ENCODE measurements around the gene HABP2. TPM values are rescaled to one million over a fixed set of nuclear protein-coding genes. Genes with fewer than 3 reads are reported as not detected.

Gene HABP2
- total RNA-seq = 289 TPM

DNA sequence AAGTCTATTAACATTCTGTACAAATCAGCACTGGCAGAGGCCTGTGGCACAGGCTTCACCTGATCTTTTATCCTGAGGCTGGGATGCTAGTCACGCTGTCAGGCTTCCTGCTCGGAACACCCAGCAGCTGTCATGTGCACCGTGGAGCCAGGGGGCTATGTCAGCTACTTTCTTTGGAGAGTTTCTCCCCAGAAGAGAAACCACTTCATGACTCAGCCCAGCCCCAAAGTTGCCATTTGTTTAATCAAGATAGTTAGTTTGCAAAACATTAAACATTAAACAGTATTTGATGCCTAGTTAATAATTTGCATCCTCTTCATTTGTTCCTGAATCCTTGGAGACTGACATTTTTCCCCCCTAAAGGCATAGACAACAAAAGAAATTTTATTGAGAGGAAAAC, at the start of gene HABP2:
HABP2 (plus strand) TSS at position 353 of the 400 bp plus-strand sequence. CDS start 69 bp downstream, outside the sequence.
- peak; percentile 80 for DNase-seq (ENCODE audit: low spot score)
- peak; percentile 60 for ATAC-seq

DNA sequence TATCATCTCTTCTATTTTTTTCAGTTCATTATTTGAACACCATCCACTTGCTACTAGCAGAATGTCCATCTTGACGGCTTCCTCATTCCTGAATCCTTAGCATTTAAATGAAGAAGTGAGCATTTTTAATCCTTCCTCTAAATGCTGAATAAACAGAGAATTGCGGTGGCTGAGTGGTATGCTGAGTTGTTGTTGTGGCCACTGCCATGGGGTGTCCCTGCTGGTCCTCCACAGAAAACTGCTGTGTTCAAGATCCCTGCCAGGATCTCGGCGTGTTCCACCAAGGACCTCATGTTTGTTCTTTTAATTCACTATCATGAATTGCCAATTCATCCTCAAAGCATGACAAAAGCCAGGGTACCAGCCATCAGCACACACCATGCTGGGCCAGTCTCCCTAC, 48.9 kb upstream of the HABP2 start:
- ATAC-seq (peak; percentile 26), DNase-seq (ENCODE audit: low spot score) (no peak)

GRCh38 chr10:113504423-113504822, 48.4 kb upstream of the HABP2 start:
- no peak for DNase-seq (ENCODE audit: low spot score)
- peak; percentile 90 for ATAC-seq

DNA sequence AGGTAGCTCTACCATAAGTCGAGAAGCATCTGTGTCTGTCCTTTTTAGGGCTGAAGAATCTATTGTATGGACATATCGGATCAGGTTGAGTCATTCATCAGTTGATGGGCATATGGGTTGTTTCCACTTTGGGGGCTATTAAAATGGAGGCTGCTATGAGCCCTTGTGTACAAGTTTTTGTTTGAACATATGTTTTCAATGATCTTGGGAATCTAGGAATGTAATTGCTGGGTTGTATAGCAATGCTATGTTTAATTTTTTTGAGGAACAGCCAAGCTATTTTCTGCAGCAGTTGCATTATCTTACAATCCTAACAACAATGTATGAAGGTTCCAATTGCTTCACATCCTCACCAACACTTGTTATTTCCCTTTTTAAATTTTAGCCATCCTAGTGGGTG, 46.4 kb upstream of the HABP2 start:
- ATAC-seq (no peak), DNase-seq (ENCODE audit: low spot score) (no peak)

- no peak for ATAC-seq
- no peak for DNase-seq (ENCODE audit: low spot score)
Observed at GRCh38 chr10:113511419-113511818, 41.4 kb upstream of the HABP2 start.

GRCh38 chr10:113515161-113515560, 37.7 kb upstream of the HABP2 start:
- DNase-seq (ENCODE audit: low spot score) (no peak), ATAC-seq (no peak)

- ATAC-seq (no peak), DNase-seq (ENCODE audit: low spot score) (no peak)
Observed at GRCh38 chr10:113515601-113516000, 37.3 kb upstream of the HABP2 start.

- ATAC-seq = no peak
- no peak for DNase-seq (ENCODE audit: low spot score)
Observed at GRCh38 chr10:113516061-113516460, 36.8 kb upstream of the HABP2 start.

DNA sequence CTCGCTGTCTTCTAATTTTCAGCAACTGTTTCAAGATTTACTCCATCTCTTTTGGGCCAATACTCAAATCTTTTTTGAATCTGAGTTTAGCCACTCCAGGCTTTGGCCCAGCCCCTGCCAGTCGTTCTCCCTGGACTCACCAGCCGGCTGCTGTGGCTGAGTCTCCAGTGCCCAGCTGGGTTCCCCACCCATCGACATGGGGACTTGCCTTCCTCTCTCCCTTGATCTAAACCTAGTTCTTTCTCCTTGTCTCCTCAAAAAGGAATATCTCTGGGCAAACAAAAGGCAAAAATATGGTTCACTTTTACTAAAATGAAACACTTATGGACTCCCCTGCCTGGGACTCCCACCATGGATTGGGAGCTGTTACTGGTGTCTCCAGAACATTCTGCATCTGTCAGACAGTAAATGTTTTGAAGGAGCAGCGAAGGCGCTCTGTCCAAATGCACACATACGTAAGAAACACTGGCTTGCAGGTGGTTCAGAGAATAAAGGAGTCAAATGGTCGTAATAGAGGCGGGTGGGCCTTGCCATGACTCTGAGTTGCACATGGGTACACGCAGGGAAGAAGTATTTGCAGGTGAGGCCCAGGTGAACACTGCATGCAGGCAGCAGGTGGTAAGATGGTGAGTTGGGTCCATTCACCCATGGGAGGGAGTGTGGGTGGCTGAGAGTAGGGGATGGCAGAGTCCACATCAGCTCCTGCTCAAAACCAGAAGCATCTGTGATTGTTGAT, 35.5 kb upstream of the HABP2 start:
- ATAC-seq (no peak), DNase-seq (ENCODE audit: low spot score) (no peak)

DNA sequence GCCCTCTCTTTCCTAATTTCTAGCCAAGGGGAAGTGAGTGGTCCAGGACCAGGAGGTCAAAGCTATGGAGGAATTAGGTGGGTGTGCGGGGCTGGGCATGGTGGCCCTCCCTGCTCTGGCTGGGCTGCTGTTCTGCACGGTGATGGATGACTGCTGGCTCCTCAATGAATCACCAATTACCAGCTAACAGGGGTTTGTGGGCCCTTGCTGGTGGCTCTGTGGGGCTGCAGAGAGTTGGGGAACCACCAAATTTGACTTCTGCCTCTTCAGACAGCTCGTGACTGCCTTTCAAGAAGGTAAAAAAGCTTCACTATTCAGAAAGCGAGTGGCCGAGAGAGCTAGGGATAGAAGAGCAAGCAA, 35.0 kb upstream of the HABP2 start:
- no peak for DNase-seq (ENCODE audit: low spot score)
- ATAC-seq = no peak

DNA sequence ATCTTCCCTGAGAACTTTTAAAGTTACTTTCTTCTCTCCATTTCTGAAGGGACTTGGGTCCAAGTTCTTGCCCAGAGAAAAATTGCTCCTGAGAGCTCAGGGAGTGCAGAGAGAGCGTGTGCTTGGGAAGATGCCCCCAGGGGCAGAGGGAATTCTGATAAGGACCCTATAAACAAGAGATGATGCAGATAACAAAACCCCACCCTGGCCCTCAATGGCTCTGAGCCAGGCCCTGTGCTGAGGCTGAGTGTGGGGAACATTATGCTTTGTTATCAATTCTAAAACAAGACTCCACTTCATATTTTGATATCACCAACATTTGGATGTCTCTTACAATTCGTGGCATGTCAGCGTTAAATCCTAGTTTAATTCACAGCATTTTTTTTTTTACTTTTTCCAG, 34.4 kb upstream of the HABP2 start:
- ATAC-seq (no peak), DNase-seq (ENCODE audit: low spot score) (no peak)

- DNase-seq (ENCODE audit: low spot score) = no peak
- ATAC-seq = no peak
Observed at GRCh38 chr10:113518816-113519591, 33.8 kb upstream of the HABP2 start.

- ATAC-seq = no peak
- no peak for DNase-seq (ENCODE audit: low spot score)
Observed at GRCh38 chr10:113519681-113520115, 33.2 kb upstream of the HABP2 start.

DNA sequence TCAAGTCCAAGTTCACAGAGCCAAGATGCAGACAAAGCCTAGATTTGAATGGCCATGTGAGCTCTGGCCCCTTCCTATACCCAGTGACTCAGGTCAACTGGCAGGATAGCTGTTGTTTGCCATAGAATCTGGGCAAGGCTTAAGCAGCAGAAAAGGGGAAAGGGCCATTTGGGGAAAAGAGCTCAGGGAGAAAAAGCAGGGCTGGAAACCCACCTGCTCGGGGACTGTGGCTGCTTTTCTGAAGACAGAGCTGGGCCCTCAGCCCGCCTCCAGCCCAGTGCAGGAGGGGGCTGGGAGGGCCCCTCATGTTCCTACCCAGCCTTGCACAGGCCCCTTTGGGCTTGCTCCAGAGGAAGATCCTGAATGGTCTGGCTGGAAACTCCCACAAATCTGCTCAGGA, 32.6 kb upstream of the HABP2 start:
- no peak for ATAC-seq
- no peak for DNase-seq (ENCODE audit: low spot score)

DNA sequence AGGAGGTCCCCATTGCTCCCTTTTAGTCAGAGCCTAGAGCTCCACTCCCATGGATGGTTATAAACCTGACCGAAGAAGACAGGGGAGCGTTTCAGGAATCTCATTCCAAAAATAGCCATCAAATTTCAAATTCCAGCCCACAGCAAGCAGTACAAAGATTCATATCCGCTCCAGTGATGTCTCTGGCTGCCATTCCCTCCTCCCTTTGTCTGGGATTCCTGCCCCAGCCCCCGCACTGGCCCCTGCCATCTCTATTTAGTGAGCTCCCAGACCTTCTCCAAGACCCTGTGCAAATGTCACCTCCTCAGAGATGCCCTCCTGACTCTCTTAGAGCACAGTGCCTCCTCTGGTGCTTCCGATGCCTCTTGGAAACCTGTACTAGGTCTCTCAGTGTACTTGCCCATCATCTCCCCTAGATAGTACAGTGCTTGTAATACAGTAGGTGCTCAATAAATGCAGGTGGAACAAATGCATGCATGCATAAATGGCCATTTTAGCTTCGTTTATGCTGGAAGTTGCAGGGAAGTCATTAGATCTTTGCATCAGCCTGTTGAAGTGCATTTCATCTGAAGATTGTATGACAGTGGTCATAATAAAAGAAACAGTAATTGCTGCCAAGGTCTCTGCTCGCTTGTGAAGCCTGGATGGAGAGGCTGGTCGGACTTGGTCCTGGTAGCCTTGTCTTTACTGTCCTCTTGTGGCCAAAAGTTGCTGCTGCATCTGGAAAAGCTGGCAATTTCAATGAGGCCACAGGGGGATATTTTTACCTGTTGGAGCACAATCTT, 32.0 kb upstream of the HABP2 start:
- peak; percentile 75 for DNase-seq (ENCODE audit: low spot score)
- peak; percentile 91 for ATAC-seq

DNA sequence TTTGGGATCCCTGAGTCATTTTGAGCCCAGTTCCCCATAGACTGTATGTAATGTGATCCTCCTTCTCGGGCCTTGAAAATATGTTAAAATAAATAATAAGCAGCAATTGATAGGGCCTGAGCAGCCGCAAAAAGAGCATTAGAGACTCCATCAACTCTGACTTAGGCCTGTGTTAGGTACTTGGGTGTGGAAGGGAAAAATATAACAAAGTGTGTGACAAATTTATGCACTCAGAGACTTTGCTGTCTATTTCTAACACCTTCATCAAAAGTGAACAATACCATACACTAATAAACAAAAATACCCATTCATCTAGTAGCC, 31.4 kb upstream of the HABP2 start:
- ATAC-seq = no peak
- DNase-seq (ENCODE audit: low spot score) = no peak

GRCh38 chr10:113522460-113522859, 30.4 kb upstream of the HABP2 start:
- no peak for DNase-seq (ENCODE audit: low spot score)
- no peak for ATAC-seq

GRCh38 chr10:113523071-113523470, 29.8 kb upstream of the HABP2 start:
- ATAC-seq = no peak
- DNase-seq (ENCODE audit: low spot score) = no peak

DNA sequence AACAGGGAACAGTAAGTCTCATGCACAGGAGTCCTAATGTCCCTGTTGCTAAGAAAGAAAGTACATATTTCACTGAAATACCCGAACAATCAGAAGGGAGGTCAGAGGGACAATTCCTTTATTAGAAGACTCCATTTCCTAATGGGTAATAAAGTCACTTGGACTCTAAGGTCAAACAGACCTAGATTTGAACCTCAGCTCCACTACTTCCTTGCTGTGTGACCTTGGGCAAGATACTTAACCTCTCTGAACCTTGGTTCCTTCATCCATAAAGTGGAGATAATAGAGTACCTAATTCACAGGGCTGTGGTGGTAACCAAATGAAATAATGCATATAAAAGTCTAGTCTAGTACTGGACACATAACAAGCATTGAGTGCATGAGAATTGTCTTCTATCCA, 29.2 kb upstream of the HABP2 start:
- DNase-seq (ENCODE audit: low spot score) (no peak), ATAC-seq (no peak)

GRCh38 chr10:113524120-113524519, 28.7 kb upstream of the HABP2 start:
- no peak for DNase-seq (ENCODE audit: low spot score)
- ATAC-seq = peak; percentile 79

GRCh38 chr10:113524539-113525490, 28.0 kb upstream of the HABP2 start:
- DNase-seq (ENCODE audit: low spot score) (no peak), ATAC-seq (no peak)

All from left lobe of liver (tissue), 2 donors.